ENCODE data around the gene HLA-DRA.
"Not testable (repeated sequence)": the region's sequence is repeated elsewhere in the genome, so short reads cannot be mapped to it uniquely, and the experiment has no call there.

The HLA-DRA gene

DNA sequence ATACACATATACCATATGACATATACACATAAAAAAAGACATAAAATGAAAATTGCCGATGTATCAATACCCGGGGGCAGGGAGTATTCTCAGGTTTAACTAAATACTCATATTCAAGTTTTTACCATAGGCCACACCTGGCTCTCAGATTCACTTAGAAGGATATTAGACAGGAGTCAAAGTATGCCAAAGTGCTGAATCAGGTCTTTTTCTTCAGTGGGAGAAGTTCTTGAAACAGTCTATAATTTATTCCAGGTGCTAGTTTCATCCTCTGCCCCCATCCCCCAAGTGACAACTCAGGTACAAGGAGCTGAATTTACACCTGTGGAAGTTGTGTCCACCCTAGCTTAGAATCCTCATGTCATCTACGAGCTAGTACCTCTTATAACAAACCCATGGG, 8.5 kb upstream of the HLA-DRA start:
- no peak for DNase-seq (ENCODE audit: low read depth)

- no peak for DNase-seq (ENCODE audit: low read depth)
These were observed 7.6 kb upstream of the HLA-DRA start for GRCh38 chr6:32432050-32432450.

GRCh38 chr6:32433950-32434349, 5.7 kb upstream of the HLA-DRA start:
- DNase-seq (ENCODE audit: low read depth) = not testable (repeated sequence)

DNA sequence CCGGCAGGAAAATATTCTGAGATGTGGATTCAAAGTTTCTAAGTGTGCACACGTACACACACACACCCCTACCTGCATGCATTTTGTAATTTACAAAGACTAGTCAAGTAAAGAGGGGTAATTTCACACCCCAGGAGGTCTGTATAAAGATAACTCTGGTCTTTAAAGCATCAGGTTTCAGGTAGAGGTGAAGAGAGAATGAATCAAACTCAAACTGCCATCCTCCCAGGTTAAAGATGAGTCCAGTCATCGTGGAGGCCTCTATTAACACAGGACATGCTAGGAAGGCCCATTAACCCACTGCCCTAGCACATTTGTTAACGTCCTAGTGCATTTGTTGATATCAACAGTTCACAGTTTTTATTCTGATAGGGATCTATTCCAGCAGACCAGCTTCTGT, 3.5 kb upstream of the HLA-DRA start:
- no peak for DNase-seq (ENCODE audit: low read depth)

DNA sequence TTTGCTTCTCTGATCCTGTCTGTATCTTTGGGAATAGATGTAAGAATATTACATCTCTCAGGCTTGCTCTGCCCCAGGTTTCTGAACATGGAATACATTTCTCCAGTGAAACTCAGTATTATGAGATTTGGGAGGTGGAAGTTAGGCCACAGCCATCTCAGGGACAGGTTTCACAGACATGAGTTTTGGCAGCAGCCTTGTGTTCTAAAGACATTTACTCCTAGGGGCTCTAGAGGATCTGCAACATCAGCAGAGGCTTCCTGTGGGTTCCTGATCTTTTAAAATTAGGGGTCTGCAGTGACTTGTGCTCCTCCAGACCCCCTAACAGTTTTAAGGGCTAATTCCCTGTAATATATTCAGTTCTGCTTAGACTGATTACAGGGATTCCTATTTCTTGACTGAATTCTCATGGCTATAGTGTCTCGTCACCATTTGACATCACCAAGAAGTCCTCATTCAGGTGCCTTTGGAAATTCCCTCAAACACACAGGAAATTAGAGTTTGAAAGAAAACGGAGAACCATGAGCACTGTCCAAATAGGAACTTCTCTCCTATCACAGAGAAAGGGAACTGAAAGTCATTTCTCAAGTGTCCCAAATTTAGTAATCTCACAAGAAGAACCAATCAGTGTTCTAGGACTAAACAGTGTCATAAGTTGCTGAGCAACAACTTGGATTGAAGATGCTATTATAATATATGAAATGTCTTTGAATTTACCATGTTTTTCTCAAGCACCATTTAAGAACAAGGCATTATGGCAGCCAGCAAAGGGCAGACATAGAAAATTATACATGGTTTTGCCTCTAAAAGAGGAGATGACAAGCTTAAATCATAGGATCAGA, 2.5 kb upstream of the HLA-DRA start:
- DNase-seq (ENCODE audit: low read depth) = no peak

DNA sequence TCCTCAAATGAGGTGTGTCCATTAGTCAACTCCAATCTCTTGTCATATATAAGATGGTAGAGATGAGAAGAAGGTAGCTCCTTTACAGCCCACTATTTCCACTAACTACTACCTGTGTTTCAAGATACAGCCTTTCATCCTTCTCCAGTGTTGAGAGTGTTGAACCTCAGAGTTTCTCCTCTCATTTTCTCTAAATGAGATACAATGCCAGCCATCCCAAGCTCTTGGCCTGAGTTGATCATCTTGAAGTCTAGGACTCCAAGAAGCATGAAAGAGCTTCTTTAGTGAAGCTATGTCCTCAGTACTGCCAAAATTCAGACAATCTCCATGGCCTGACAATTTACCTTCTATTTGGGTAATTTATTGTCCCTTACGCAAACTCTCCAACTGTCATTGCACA, 548 bp upstream of the HLA-DRA start:
- DNase-seq (ENCODE audit: low read depth) = no peak

GRCh38 chr6:32442243-32442667, 2.6 kb downstream of the HLA-DRA start:
- no peak for DNase-seq (ENCODE audit: low read depth)

DNA sequence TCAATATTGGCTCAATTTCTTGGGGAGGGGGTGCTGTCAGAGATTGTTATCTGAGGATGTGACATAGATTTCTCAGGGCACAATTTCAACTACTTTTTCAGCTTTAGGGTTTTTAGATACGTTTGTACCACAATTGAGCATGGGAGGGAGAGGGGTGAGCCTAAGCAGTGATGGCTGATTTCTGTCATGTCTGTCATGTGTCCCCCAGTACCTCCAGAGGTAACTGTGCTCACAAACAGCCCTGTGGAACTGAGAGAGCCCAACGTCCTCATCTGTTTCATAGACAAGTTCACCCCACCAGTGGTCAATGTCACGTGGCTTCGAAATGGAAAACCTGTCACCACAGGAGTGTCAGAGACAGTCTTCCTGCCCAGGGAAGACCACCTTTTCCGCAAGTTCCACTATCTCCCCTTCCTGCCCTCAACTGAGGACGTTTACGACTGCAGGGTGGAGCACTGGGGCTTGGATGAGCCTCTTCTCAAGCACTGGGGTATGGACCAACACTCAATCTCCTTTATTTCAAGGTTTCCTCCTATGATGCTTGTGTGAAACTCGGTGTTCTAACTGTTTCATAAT, 3.4 kb downstream of the HLA-DRA start:
- DNase-seq (ENCODE audit: low read depth) = no peak

DNA sequence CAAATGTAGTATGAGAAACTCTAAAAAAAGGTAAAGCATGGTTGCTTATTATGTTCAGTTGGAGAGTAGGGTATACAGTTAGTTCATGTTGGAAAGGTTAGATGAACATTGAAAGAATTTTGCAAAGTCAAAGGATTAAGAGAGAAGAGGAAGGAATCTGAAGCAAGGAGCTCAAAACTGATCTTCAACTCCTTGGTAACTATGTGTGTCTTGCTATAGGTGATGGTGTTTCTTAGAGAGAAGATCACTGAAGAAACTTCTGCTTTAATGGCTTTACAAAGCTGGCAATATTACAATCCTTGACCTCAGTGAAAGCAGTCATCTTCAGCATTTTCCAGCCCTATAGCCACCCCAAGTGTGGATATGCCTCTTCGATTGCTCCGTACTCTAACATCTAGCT, 4.7 kb downstream of the HLA-DRA start:
- DNase-seq (ENCODE audit: low read depth) = no peak

DNA sequence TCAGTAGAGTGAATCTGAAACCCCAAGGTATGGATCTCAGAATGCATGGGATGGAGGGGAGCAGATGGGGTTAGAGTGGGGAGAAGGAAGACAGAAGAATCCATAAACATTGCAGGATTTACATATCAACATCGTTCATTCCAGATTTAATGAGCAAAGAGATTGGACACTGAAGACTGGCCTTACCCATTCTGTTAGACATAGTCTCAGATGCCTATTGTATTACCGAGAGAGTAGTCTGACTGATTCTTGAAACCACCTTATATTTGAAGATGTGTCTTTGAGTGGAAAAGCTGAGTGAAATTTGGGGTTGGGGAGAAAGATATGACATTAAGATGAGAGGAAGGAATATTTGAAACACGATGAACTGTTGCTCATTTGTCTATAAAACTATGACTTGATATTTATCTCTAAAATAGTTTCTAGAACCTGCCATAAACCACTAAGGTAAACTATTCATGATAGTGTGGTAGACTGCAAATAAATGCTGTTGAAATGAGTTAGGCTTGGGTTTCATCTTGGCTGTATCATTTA, 5.7 kb downstream of the HLA-DRA start:
- no peak for DNase-seq (ENCODE audit: low read depth)

DNA sequence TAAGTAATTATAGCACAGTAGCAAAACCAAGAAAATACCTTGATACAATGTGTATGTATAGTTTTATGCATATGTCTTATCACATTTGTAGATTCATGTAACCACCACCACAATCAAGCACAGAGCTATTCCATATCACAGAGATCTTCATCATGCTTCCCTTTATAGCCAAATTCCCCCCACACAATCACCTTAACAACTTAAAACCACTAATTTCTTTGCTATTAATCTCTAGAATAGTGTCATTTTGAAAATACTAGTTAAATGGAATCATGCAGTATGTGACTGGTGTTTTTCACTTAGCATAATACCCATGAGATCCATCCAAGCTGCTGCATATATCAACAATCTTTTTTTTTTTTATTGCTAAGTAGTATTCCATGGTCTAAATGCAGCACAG, 8.2 kb downstream of the HLA-DRA start:
- no peak for DNase-seq (ENCODE audit: low read depth)

GRCh38 chr6:32449088-32449736, 9.5 kb downstream of the HLA-DRA start:
- no peak for DNase-seq (ENCODE audit: low read depth)

DNA sequence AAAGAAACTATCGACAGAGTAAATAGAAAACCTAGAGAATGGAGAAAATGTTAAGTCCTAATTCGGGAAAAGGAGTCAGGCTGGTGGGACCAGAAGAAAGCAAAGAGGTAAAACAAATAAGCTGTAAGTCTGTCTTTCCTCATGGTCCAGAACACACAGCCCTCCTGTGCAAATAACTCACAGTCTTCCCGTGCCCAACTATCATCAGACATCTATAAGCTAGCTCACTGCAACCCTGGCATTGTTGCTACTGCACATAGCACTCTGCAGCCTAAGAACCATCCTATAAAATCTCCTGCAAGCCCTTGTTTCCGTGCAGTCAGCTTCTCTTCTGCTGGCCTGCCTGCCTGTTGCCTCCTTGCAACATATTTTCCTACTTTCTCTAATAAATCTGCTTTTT, 17.4 kb downstream of the HLA-DRA start:
- no peak for DNase-seq (ENCODE audit: low read depth)

DNA sequence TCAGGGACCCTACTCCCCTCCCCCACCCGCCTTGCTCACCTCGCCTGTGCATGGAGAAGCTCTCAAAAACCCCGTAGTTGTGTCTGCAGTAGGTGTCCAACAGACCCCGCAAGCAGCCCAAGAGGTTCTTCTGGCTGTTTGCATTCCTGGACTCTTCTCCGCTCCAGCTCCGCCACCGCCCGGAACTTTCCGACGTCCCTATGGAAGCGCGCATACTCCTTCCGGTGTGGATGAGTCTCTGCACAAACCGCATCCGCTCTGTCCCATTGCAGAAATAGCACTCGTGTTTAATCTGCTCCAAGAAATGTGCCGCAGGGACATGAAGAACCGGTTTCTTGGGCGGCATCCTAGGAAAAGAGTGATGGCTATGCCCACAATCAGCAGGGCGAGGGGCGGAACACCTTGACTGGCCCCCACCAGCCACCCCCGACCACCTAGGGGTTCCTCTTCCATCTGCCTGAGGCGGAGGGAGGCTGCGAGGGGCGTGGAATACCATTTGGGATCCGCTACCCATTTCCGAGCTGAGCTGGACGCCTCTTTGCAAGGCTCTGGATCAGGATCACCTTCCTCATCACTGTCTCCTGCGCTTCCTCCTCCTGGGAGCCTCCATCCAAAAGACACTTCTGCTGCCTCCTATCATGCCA, 20.2 kb downstream of the HLA-DRA start:
- no peak for DNase-seq (ENCODE audit: low read depth)

DNA sequence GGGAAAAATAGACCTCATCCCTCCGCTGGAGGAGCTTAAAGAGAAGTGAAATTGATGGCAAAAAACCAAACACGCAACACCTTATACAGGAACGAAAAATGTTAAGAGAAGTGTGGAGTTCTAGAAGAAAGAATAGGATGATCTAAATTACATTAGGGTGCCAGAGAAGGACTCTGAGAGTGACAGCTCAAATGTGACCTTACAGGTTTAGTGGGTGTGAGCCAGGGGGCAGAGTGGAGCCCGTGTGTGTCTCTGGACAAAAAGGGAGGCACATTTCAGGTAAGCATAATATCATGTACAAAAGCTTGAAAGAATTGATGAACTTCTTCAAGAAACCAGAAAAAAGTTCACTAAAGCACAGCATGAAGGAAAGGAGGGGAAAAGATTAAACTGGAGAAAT, 20.8 kb downstream of the HLA-DRA start:
- DNase-seq (ENCODE audit: low read depth) = no peak

- DNase-seq (ENCODE audit: low read depth) = no peak
These were observed 21.8 kb downstream of the HLA-DRA start for GRCh38 chr6:32461493-32461892.

DNA sequence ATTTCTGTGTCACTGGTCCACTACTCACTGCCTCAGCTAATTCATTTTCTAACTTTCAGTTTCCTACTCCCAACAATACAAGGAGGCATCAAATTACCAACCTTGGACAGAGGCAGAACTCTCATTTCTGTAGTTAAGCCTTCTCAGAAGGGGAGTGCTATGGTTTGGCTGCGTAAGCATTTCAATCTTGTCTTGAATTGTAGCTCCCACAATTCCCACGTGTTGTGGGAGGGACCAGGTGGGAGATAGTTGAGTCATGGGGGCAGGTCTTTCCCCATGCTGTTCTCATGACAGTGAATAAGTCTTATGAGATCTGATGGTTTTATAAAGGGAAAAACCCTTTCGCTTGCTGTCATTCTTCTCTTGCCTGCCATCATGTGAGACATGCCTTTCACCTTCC, 22.9 kb downstream of the HLA-DRA start:
- no peak for DNase-seq (ENCODE audit: low read depth)

- DNase-seq (ENCODE audit: low read depth) = not testable (repeated sequence)
These were observed 28.2 kb downstream of the HLA-DRA start for GRCh38 chr6:32467743-32468503.

DNA sequence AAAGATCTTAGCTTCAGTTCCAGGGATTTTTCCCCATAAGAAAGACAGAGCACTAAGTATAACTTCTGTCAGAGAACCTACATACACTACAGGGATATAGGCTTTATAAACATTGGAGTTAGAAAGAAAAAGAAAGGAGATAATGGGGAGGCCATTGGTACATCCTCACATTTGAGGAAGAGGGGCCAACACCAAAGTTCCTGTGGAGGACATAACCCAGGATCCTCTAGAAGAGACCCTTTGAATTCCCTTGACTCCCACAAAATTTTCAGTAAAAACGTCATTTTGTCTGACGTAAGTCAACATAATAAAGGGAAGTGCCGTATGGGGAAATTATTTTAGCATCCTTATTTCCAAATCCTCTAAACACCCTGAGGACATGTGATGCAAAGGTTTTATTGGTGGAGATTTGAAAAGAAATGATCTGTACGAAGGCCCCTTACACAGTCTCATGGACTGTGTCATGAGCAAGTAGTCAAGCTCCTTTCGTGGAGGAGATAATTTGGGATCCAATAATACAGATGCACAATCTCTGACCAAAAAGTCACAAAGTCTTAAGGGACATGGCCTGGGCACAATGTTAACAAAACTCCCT, 33.2 kb downstream of the HLA-DRA start:
- DNase-seq (ENCODE audit: low read depth) = no peak

DNA sequence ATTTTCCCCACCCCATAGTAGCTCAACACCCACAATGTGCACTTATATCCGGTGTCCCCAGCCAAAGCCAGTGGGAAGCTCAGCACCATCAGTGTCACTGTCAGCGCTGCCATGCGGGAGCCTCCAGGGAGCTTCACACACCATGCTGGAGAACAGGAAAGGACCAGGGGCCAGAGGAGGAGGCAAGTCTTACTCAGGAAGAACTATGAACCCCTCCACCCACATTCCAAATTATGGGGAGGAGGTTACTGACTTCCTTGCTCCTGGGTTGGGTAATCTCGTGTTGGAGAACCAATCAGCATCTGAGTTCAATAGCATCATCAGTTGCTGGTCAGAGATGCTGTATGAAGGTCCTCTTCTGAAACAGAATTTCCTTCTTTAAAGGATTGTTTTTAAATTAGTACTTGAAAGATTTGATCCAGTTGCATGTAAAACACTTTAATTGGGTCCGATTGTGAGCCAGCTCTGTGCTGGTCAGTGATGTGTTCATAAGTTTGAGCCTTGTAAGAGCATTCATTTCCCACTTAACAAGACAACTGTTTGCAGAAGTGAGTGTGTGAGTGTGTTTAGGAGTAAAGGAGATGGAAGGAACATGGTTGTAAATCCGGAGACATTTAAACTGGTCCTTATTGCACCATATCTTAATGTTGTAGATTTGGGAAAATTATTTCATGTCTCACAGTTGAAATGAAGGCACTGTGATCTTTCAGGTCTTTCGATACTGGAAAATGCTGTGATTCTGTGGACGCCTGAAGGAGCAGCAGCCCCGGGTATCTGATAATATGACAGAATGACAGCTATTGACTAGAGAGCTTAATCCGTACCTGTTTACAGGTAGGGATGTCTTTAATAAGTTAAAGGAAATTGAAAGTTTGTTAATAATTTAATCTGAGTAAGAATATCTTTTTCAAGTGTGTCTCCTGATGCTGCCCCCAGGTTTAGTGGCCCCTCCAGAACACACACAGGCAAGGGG, 34.0 kb downstream of the HLA-DRA start:
- not testable (repeated sequence) for DNase-seq (ENCODE audit: low read depth)
